Smooth muscle cell of the brain vasculature (primary cell): ENCODE results near the gene IARS2.
"Not testable (repeated sequence)": the region's sequence is repeated elsewhere in the genome, so short reads cannot be mapped to it uniquely, and the experiment has no call there.

ENCODE experiments used
- DNase-seq: peaks from one replicate; pipeline ENCODE4 v3.0.0-alpha.2; 2012; ENCODE audit warnings: low read depth, low spot score

The IARS2 gene

GRCh38 chr1:220094016-220094911, at the start of gene IARS2:
Gene IARS2 (plus strand): TSS chr1:220094132. CDS start chr1:220094217, 85 bp downstream.
- peak; percentile 47 for DNase-seq

DNA sequence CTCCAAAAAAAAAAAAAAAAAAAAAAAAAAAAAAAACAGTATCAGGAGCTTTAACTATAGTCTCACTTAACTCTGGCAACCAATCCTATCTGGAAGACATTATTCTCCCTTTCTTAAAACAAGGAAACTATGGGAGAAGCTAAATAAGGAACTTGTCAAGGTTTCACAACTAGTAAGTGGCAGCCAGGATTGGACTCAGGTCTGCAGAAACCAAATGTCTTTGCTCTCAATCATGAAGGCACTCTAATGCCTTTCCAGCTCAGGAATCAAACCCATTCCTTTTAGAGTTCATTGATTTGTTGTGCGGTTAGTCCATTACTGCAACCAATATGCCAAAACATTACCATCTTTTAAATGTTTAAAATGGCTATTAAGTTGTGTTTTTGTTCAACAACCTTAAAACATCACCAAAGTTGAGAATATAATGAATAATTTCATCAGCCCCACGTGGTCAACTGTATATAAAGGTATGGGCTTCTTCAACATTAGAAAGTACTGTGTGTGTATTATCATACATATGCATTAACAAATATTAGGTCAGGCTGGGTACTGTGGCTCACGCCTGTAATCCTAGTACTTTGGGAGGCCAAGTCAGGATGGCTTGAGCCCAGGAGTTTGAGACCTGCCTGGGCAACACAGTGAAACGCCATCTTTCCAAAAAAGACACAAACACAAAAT, 49.1 kb upstream of the IARS2 start:
- DNase-seq = no peak

DNA sequence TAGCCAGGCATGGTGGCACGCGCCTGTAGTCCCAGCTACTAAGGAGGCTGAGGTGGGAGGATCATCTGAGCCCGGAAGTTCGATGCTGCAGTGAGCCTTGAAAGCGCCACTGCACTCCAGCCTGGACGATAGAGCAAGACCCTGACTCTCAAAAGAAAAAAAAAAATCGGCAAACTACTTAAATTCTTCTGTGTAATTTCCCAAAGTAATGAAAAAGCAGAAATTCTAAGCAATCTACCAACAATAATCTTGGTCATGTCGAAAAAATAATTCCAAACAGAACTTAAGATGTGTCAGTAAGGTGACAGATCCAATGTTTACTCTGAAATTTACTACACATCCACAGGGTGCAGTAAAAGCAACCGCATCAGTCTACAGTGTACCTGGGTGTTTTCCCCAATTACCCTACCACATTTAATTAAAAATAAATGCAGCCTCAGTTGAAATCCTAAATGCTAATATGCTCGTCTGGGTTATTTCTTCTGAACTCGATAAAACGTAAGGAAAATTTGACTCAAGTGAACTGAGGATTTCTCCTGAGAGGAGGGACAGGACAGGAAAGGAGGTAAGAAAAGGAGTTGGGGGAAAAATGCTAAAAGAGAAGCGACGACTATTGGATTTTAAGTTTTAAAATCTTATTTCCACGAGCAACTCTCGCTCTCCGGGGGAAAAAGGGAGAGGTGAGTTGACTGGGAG, 48.4 kb upstream of the IARS2 start:
- DNase-seq = no peak

DNA sequence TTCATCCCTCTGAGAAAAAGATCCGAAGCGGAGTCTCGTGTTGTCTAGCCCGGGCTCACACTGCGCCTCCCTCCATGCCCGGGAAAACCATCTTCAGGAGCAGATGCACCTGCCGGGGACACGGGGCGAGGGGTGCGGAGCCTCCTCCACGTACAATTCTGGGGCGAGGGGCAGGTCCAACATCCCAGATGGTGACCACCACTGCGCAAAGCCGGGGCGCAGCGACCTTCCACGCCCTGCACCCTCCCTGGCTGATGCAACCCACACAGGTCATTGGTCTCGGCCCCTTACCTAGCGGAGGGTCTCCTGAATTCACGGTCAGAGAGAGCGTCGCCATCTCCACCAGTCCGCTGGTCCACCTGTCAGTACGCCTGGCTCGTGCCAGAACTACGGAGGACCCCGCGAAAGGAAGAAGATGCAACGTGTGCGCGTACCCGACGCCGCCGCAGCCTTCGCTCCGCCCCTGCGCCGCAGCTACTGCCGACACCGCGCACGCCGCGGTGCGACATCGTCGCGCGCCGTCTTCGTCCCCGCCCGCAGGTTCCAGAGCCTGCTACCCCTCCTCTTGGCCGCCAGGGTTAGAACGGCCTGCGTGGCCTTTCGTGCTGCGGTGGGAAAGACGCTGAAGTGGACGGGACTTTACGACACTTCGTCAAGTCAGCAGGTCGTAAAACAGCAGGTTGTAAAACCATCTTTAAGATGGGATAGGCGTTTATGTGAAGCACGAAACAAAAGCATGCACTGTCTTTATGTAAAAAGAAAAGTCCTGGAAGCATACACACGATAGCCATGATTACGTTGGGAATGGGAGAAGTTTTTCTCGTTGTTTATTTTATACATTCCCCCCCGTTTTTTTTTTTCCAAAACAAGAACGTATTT, 47.6 kb upstream of the IARS2 start, which contains the start of gene EPRS1:
EPRS1 (minus strand) TSS at position 454 of the 879 bp plus-strand sequence; CDS start at position 337, 117 bp downstream.
- DNase-seq = peak; percentile 93

GRCh38 chr1:220056374-220056773, 37.6 kb upstream of the IARS2 start:
- DNase-seq = no peak

GRCh38 chr1:220060876-220061275, 33.1 kb upstream of the IARS2 start:
- DNase-seq = no peak

DNA sequence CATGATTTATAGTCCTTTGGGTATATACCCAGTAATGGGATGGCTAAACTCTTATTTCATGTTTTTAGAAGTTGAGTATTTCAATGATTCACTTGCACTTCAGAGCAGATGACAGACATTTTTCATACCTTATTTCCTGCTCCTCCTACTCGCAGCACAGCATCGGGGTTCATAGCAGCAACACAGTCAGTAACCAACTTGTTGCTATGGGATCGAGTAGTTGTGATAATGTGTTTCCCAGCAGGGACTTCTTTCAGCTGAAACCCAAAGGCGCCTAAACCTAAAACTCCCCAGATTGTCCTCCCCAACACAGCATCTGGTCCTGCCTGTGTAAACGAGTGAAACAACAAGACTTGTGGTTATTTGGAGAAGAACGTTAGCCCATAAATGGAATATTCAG, 31.3 kb upstream of the IARS2 start:
- DNase-seq = no peak

DNA sequence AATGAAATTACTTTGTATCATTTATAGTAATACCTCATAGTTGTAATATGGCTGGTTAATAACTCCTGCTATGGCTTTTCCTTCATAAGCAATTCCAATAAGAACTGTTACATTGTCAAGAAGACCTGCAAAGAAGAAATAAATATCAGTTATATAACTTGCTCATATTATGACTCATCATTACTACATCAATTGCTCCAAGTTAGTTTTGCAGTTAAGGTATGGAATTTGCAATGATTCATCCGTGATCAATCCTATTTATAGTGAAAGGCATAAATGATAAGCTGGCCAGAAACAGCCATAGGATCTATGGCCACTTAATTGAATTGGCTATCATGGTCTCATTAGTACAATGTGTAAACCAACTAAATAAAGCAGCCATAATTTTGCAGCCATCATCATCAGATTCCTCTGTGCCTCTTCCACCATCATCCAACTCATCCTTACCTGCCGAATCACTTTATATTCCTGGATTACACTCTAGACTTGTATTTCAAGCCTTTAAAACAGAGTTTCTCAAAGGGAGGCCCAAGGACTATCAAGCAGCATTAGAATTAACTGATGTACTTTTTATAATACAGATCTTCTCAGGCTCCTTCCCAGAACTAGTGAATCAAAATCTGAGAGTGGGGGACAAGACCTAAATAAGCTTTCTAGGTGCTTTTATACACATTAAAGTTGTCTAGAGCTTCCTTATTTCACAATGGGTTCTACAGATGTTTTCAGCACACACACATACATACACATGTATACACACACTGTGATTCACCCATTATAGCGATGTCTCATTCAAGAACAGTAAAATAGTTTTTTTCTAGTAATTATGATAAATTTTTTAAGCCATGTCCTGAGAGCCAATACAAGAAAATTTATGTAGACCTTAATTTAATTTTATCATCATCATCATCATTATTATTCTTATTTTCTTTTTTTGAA, 26.4 kb upstream of the IARS2 start:
- DNase-seq = no peak

DNA sequence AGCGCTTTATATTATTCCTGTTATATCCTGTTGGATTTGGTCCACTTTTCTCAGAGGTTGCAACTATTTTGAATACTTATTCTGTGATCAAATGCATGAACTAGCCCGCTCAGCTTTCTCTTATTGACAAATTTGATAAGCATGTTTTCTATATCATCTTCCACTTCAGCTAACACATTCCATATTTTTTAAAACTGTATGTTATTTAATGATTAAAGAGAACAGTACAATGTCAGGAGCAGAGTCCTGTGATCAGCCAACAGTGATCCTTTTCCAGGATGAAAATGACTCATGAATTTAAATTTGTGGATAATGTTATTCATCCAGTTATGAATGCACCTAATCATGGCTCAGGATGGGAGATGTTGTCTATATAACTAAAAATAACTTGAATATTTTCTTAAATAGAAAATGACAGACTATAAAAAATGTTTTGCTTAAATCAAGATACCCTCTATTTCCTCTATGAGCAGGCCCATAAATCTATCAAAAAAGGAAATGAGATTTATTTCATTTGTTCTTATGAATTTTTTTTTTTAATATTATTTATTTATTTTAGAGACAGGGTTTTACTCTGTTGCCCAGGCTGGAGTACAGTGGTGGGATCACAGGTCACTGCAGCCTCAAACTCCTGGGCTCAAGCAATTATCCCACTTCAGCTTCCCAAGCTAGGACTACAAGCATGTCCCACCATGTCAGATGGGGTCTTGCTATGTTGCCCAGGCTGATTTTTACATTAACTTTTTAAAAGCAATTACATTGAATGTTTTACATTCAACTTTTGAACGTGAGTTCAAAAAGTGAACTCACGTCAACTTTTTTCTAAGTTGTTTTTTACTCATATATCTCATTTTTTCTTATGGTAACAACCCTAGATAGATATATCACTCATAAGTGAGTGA, 16.8 kb upstream of the IARS2 start:
- no peak for DNase-seq

DNA sequence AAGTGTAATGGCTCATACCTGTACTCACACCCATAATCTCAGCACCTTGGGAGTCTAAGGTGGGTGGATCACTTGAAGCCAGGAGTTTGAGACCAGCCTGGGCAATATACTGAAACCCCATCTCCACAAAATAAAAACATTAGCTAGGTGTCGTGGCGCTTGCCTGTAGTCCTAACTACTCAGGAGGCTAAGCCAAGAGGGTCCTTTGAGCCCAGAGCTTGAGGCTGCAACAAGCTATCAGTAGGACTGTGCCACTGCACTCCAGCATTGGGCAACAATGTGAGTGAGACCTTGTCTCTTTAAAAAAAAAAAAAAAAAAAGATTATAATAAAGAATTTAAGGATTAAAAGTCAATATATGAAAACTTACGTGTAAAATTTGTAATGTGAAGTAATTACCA, 16.0 kb upstream of the IARS2 start:
- DNase-seq = no peak

- no peak for DNase-seq
Measured at GRCh38 chr1:220084460-220084859, 9.5 kb upstream of the IARS2 start.

GRCh38 chr1:220086261-220086686, 7.7 kb upstream of the IARS2 start:
- not testable (repeated sequence) for DNase-seq

DNA sequence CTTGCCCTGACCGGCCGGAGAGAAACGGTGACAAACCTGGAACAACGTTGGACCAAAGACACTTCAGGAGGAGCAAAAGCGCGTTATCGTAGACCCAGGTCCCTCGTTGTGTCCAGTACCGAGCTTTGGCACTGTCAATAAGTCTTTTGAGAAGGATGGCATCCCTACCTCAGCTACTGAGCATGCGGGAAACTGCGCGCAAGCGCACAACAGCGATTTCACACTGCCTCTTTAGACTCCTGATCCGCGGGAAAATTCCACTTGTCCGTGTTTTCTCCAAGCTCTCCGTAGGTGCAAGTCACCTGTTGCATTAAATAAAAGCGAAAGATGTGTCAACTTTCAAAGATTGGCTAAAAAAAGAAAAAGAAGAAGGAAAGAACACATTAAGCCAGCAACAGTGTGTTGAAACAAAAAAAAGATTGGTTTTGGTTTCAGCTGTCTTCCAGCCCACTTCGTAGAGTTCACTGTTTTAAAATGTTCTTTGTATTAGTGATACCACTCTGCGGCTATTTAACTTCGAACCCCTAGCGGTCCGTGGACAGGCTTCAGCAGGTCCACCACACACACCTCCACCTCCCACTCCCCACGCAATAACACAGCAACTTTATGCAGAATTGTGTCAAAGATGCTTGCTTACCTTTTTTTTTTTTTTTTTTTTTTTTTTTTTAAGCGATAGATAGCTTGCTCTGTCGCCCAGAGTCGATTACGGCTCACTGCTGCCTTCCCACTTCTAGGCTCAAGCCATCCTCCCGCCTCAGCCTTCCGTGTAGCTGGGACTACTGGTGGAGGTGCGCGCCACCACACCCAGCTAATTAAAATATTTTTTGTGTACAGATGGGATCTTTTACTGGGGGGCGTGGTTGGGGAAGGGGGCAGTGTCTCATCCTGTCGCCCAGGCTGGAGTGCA, 4.0 kb upstream of the IARS2 start, which contains the start of gene BPNT1:
BPNT1 (minus strand) TSS at position 139 of the 907 bp plus-strand sequence. CDS start 9,942 bp downstream, outside the sequence.
- peak; percentile 91 for DNase-seq

GRCh38 chr1:220092694-220093093, 1.2 kb upstream of the IARS2 start:
- no peak for DNase-seq

- DNase-seq = no peak
Measured at GRCh38 chr1:220093361-220094015, 444 bp upstream of the IARS2 start.

DNA sequence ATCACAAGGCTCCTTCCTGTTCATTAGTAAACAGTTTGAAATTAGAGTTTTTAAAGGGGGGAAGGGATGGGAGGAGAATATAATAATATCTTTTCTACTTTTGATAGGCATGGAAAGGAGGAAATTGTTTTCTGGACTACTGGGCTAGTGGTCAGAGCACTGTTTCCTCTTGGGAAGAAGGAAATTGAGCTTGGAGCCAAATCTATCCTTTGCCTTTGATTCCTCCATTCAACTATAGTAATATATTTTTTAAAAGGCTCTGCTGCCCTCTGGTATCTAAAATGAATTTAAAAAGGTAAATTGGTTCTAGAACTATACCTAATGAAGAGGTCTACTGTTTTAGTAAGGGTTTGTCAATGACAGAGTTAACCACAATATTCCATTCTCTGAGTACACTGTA, 5.9 kb downstream of the IARS2 start:
- no peak for DNase-seq

DNA sequence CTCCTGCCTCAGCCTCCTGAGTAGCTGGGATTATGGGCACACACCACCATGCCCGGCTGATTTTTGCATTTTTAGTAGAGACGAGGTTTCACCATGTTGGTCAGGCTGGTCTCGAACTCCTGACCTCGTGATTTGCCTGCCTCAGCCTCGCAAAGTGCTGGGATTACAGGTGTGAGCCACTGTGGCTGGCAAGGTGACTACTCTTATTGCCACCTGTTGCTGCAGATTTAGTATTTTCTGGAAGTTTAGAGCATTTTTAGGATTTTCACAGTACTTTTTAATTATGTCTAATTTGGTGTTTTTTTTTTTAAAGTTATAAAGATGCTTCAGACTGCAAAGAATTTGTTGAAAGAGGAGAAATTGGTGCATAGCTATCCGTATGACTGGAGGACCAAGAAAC, 16.5 kb downstream of the IARS2 start:
- DNase-seq = not testable (repeated sequence)
